Measurements from ENCODE around the gene SDHB.

The SDHB gene

GRCh38 chr1:16978567-16979474 is 75.0 kb downstream of the SDHB start:
- no peak for DNase-seq (ENCODE audit: low spot score in 2 of 2)
- Histone ChIP-seq H3K4me1 (no peaks in the 10 kb centered on the region), H3K27me3 (ENCODE audit: low read depth) (no peaks in the 10 kb centered on the region), H3K9me3 (no peaks in the 10 kb centered on the region), H3K4me3 (no peak overlapping the region), H3K36me3 (replicated peaks) (no peaks in the 10 kb centered on the region)
- in situ Hi-C loops (cut with MboI; ENCODE audit: low sequenced_read_pairs) = no loop called here

- Histone ChIP-seq H3K4me3 (no peak overlapping the region), H3K27me3 (ENCODE audit: low read depth) (no peaks in the 10 kb centered on the region), H3K4me1 (no peaks in the 10 kb centered on the region), H3K9me3 (no peaks in the 10 kb centered on the region), H3K36me3 (replicated peaks) (no peaks in the 10 kb centered on the region)
- no peak for DNase-seq (ENCODE audit: low spot score in 2 of 2)
- in situ Hi-C loops (cut with MboI; ENCODE audit: low sequenced_read_pairs) = no loop called here
Observed at GRCh38 chr1:16978139-16978538, 75.7 kb downstream of the SDHB start.

- in situ Hi-C loops (cut with MboI; ENCODE audit: low sequenced_read_pairs) = no loop called here
- no peak for DNase-seq (ENCODE audit: low spot score in 2 of 2)
Observed at GRCh38 chr1:16977377-16977776, 76.5 kb downstream of the SDHB start.

GRCh38 chr1:16976966-16977365 is 76.9 kb downstream of the SDHB start:
- Histone ChIP-seq H3K9me3 (no peaks in the 10 kb centered on the region), H3K4me3 (no peak overlapping the region), H3K4me1 (no peaks in the 10 kb centered on the region), H3K36me3 (replicated peaks) (no peaks in the 10 kb centered on the region), H3K27me3 (ENCODE audit: low read depth) (no peaks in the 10 kb centered on the region)
- in situ Hi-C loops (cut with MboI; ENCODE audit: low sequenced_read_pairs) = no loop called here
- DNase-seq (ENCODE audit: low spot score in 2 of 2) = no peak

More at GRCh38 chr1:16977377-16977776, 76.5 kb downstream of the SDHB start:
- H3K9me3 ChIP-seq = no peaks in the 10 kb centered on the region
- no peaks in the 10 kb centered on the region for H3K27me3 ChIP-seq (ENCODE audit: low read depth)
- H3K4me1 ChIP-seq = no peaks in the 10 kb centered on the region
- H3K4me3 ChIP-seq = no peak overlapping the region
- H3K36me3 ChIP-seq (replicated peaks) = no peaks in the 10 kb centered on the region

GRCh38 chr1:16975838-16976237 is 78.0 kb downstream of the SDHB start:
- H3K9me3 ChIP-seq = no peaks in the 10 kb centered on the region
- no peaks in the 10 kb centered on the region for H3K27me3 ChIP-seq (ENCODE audit: low read depth)
- H3K4me3 ChIP-seq = no peak overlapping the region
- H3K4me1 ChIP-seq = no peaks in the 10 kb centered on the region
- no peaks in the 10 kb centered on the region for H3K36me3 ChIP-seq (replicated peaks)
- in situ Hi-C loops (cut with MboI; ENCODE audit: low sequenced_read_pairs) = no loop called here
- DNase-seq (ENCODE audit: low spot score in 2 of 2) = no peak

GRCh38 chr1:16975211-16975610 is 78.6 kb downstream of the SDHB start:
- Histone ChIP-seq H3K9me3 (no peaks in the 10 kb centered on the region), H3K27me3 (ENCODE audit: low read depth) (no peaks in the 10 kb centered on the region), H3K4me1 (no peaks in the 10 kb centered on the region), H3K4me3 (no peak overlapping the region), H3K36me3 (replicated peaks) (no peaks in the 10 kb centered on the region)
- no peak for DNase-seq (ENCODE audit: low spot score in 2 of 2)
- in situ Hi-C loops (cut with MboI; ENCODE audit: low sequenced_read_pairs) = no loop called here

- DNase-seq (ENCODE audit: low spot score in 2 of 2) = no peak
- Histone ChIP-seq H3K4me3 (no peak overlapping the region), H3K27me3 (ENCODE audit: low read depth) (no peaks in the 10 kb centered on the region), H3K9me3 (no peaks in the 10 kb centered on the region), H3K4me1 (no peaks in the 10 kb centered on the region), H3K36me3 (replicated peaks) (0 out of 2 replicates have a peak, but pooled peaks cover 2% of the 10 kb centered on the region)
- in situ Hi-C loops (cut with MboI; ENCODE audit: low sequenced_read_pairs) = no loop called here
Observed at GRCh38 chr1:16973215-16973614, 80.6 kb downstream of the SDHB start.

- DNase-seq (ENCODE audit: low spot score in 2 of 2) = no peak
- H3K9me3 ChIP-seq = no peaks in the 10 kb centered on the region
- in situ Hi-C loops (cut with MboI; ENCODE audit: low sequenced_read_pairs) = no loop called here
- 0 out of 2 replicates have a peak, but pooled peaks cover 2% of the 10 kb centered on the region for H3K36me3 ChIP-seq (replicated peaks)
- H3K27me3 ChIP-seq (ENCODE audit: low read depth) = no peaks in the 10 kb centered on the region
- no peaks in the 10 kb centered on the region for H3K4me1 ChIP-seq
- no peak overlapping the region for H3K4me3 ChIP-seq
Observed at GRCh38 chr1:16972189-16972895, 81.5 kb downstream of the SDHB start.

GRCh38 chr1:16971341-16972188 is 82.3 kb downstream of the SDHB start:
- Histone ChIP-seq H3K4me3 (no peak overlapping the region), H3K27me3 (ENCODE audit: low read depth) (no peaks in the 10 kb centered on the region), H3K4me1 (no peaks in the 10 kb centered on the region), H3K36me3 (replicated peaks) (0 out of 2 replicates have a peak, but pooled peaks cover 2% of the 10 kb centered on the region), H3K9me3 (no peaks in the 10 kb centered on the region)
- in situ Hi-C loops (cut with MboI; ENCODE audit: low sequenced_read_pairs) = no loop called here
- DNase-seq (ENCODE audit: low spot score in 2 of 2) = no peak

- in situ Hi-C loops (cut with MboI; ENCODE audit: low sequenced_read_pairs) = no loop called here
- H3K4me1 ChIP-seq = no peaks in the 10 kb centered on the region
Observed at GRCh38 chr1:16970132-16970910, 83.5 kb downstream of the SDHB start.

GRCh38 chr1:16969651-16970050 is 84.2 kb downstream of the SDHB start:
- H3K4me1 ChIP-seq = no peaks in the 10 kb centered on the region
- H3K36me3 ChIP-seq (replicated peaks) = 0 out of 2 replicates have a peak, but pooled peaks cover 2% of the 10 kb centered on the region
- no peak for DNase-seq (ENCODE audit: low spot score in 2 of 2)
- H3K9me3 ChIP-seq = no peaks in the 10 kb centered on the region
- H3K27me3 ChIP-seq (ENCODE audit: low read depth) = no peaks in the 10 kb centered on the region
- no peak overlapping the region for H3K4me3 ChIP-seq
- in situ Hi-C loops (cut with MboI; ENCODE audit: low sequenced_read_pairs) = no loop called here

More at GRCh38 chr1:16970132-16970910, 83.5 kb downstream of the SDHB start:
- Histone ChIP-seq H3K36me3 (replicated peaks) (0 out of 2 replicates have a peak, but pooled peaks cover 2% of the 10 kb centered on the region), H3K27me3 (ENCODE audit: low read depth) (no peaks in the 10 kb centered on the region), H3K9me3 (no peaks in the 10 kb centered on the region), H3K4me3 (no peak overlapping the region)
- no peak for DNase-seq (ENCODE audit: low spot score in 2 of 2)

- DNase-seq (ENCODE audit: low spot score in 2 of 2) = no peak
- no peak overlapping the region for H3K4me3 ChIP-seq
- in situ Hi-C loops (cut with MboI; ENCODE audit: low sequenced_read_pairs) = no loop called here
- H3K36me3 ChIP-seq (replicated peaks) = 0 out of 2 replicates have a peak, but pooled peaks cover 2% of the 10 kb centered on the region
- H3K27me3 ChIP-seq (ENCODE audit: low read depth) = no peaks in the 10 kb centered on the region
- no peaks in the 10 kb centered on the region for H3K9me3 ChIP-seq
- H3K4me1 ChIP-seq = no peaks in the 10 kb centered on the region
Observed at GRCh38 chr1:16969057-16969611, 84.7 kb downstream of the SDHB start.

All from HAP-1 (cell line).